Measurements from ENCODE around the gene BHLHE23.

The BHLHE23 gene

GRCh38 chr20:62982124-62983075 is 24.4 kb downstream of the BHLHE23 start:
- no peak for DNase-seq (ENCODE audit: low read depth)
- H3K4me3 ChIP-seq (ENCODE audit: low read length) = no peak overlapping the region
- no peak for TF ChIP-seq CTCF (IDR thresholded peaks at IDR 0.05; ENCODE audit: insufficient read depth, low read depth, low read length, missing control alignments)

GRCh38 chr20:62980970-62981369 is 25.8 kb downstream of the BHLHE23 start:
- no peak for TF ChIP-seq CTCF (IDR thresholded peaks at IDR 0.05; ENCODE audit: insufficient read depth, low read depth, low read length, missing control alignments)
- peak; percentile 29 for DNase-seq (ENCODE audit: low read depth)
- H3K4me3 ChIP-seq (ENCODE audit: low read length) = no peak overlapping the region

- H3K4me3 ChIP-seq (ENCODE audit: low read length) = no peak overlapping the region
- no peak for TF ChIP-seq CTCF (IDR thresholded peaks at IDR 0.05; ENCODE audit: insufficient read depth, low read depth, low read length, missing control alignments)
- DNase-seq (ENCODE audit: low read depth) = no peak
Observed at GRCh38 chr20:62980380-62980960, 26.3 kb downstream of the BHLHE23 start.

- no peak for DNase-seq (ENCODE audit: low read depth)
- H3K4me3 ChIP-seq (ENCODE audit: low read length) = no peak overlapping the region
- TF ChIP-seq CTCF (IDR thresholded peaks at IDR 0.05; ENCODE audit: insufficient read depth, low read depth, low read length, missing control alignments) = no peak
Observed at GRCh38 chr20:62979876-62980373, 26.8 kb downstream of the BHLHE23 start.

- DNase-seq (ENCODE audit: low read depth) = no peak
- H3K4me3 ChIP-seq (ENCODE audit: low read length) = no peak overlapping the region
- no peak for TF ChIP-seq CTCF (IDR thresholded peaks at IDR 0.05; ENCODE audit: insufficient read depth, low read depth, low read length, missing control alignments)
Observed at GRCh38 chr20:62979310-62979709, 27.5 kb downstream of the BHLHE23 start.

GRCh38 chr20:62978561-62978943 is 28.2 kb downstream of the BHLHE23 start:
- no peak for TF ChIP-seq CTCF (IDR thresholded peaks at IDR 0.05; ENCODE audit: insufficient read depth, low read depth, low read length, missing control alignments)

More at GRCh38 chr20:62978561-62978943, 28.2 kb downstream of the BHLHE23 start:
- H3K4me3 ChIP-seq (ENCODE audit: low read length) = no peak overlapping the region
- no peak for DNase-seq (ENCODE audit: low read depth)

Measured in epithelial cell of esophagus (primary cell).